Neuron (in vitro differentiated cells): ENCODE measurements around the gene CNP.
"Not testable (repeated sequence)": the region's sequence is repeated elsewhere in the genome, so short reads cannot be mapped to it uniquely, and the experiment has no call there.

Experiments used
- H2AFZ ChIP-seq: one replicate; pipeline ENCODE4 v1.6.1; 2013; ENCODE audit warnings: low read depth, mild to moderate bottlenecking, inconsistent platforms, low read length, moderate library complexity
- H3K27me3 ChIP-seq: one replicate; pipeline ENCODE4 v1.6.1; 2013; ENCODE audit warnings: low read length; ENCODE audit not compliant: insufficient read depth
- H3K36me3 ChIP-seq: one replicate; pipeline ENCODE4 v1.6.1; 2013; ENCODE audit warnings: low read length; ENCODE audit not compliant: insufficient read depth
- H3K4me1 ChIP-seq: one replicate; pipeline ENCODE4 v1.6.1; 2013; ENCODE audit warnings: low read length; ENCODE audit not compliant: insufficient read depth
- H3K4me3 ChIP-seq: 2 replicates; pipeline ENCODE4 v1.5.1; 2013; ENCODE audit warnings: mild to moderate bottlenecking, low read length, moderate library complexity
- H3K9me3 ChIP-seq: one replicate; pipeline ENCODE4 v1.6.1; 2013; ENCODE audit warnings: low read length

Gene CNP

DNA sequence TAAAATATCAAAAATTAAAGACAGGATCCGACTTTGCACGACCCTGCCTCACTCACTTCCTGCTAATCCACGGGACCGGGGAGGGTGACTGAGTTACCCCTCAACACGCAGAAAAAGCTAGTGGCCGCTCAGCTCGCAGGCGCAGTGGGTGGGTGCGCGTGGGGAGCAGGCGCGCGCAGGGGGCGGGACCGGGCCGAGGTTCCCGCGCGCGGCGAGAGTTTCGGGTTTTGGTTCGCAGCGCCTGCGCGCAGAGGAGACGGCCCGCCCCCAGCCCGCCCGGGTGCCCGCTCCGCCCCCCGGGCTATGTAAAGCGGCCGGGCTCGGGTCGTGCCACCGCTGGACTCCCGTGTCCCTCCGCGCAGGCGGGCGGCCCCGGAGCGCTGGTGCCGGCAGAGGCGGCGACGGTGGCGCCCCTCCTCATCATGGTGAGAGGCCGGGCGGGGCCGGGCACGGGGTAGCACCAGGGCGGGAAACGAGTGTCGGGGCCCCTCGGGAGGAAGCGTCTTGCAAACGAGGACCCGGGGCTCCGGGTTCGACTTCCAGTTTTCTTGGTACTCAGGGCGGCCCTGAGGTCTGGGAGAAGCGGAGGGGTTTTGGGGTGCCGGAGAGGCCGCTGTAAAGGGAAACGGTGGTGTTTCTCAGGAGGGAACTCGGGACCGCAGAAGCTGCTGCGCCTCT, at the start of gene CNP:
TSS of gene CNP (plus strand) at position 333 of the 678 bp plus-strand sequence. CDS start at position 423, 90 bp downstream.
- peak within 1 kb of the TSS; percentile 76 for H3K4me3 ChIP-seq
- peak within 1 kb of the TSS; percentile 11 for H2AFZ ChIP-seq
- no peaks in the 10 kb centered on the region for H3K27me3 ChIP-seq
- peaks cover 12% of the 10 kb centered on the region for H3K4me1 ChIP-seq
- H3K9me3 ChIP-seq, result peaks cover 7% of the 10 kb centered on the region
- peaks cover 29% of the 10 kb centered on the region for H3K36me3 ChIP-seq

GRCh38 chr17:41917192-41917591, 49.4 kb upstream of the CNP start:
- peaks cover 28% of the 10 kb centered on the region for H3K36me3 ChIP-seq
- H3K4me3 ChIP-seq, result peak overlapping the region; percentile 90
- H3K4me1 ChIP-seq, result peaks cover 24% of the 10 kb centered on the region
- no peak overlapping the region for H2AFZ ChIP-seq
- H3K9me3 ChIP-seq, result no peaks in the 10 kb centered on the region
- no peaks in the 10 kb centered on the region for H3K27me3 ChIP-seq

DNA sequence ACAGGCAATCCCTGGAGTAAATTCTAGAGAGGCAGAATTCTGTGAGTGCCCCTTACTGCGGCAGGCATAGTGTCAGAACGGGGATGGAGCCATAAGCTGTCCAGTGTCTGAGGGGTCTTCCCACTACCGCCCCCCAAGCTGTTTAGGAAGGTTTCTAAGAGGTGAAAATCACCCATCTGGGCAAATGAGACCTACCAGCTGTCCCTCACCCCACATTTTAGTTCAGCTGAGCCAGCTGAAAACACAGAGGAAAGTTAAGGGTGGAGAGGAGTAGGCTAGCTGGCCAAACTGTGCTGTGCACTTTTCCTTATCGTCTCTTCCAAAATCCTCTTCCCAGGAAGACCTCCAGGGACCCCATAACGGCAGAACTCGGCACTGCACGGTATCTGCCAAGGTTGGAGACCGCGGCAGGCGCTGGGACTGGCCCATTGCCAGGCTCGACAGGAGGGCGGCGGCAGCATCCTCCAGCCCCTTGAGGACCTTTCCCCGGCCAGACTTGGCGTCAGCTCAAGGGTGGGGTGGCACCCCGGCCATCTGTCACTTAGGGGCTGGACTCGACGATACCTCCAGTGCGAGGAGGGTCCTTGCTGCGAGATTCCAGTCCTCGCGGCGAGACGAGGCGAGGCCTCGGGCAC, 48.8 kb upstream of the CNP start:
- H3K9me3 ChIP-seq, result no peaks in the 10 kb centered on the region
- H3K4me3 ChIP-seq, result peak overlapping the region; percentile 90
- no peaks in the 10 kb centered on the region for H3K27me3 ChIP-seq
- peaks cover 22% of the 10 kb centered on the region for H3K36me3 ChIP-seq
- H3K4me1 ChIP-seq, result peaks cover 24% of the 10 kb centered on the region
- H2AFZ ChIP-seq, result no peak overlapping the region

DNA sequence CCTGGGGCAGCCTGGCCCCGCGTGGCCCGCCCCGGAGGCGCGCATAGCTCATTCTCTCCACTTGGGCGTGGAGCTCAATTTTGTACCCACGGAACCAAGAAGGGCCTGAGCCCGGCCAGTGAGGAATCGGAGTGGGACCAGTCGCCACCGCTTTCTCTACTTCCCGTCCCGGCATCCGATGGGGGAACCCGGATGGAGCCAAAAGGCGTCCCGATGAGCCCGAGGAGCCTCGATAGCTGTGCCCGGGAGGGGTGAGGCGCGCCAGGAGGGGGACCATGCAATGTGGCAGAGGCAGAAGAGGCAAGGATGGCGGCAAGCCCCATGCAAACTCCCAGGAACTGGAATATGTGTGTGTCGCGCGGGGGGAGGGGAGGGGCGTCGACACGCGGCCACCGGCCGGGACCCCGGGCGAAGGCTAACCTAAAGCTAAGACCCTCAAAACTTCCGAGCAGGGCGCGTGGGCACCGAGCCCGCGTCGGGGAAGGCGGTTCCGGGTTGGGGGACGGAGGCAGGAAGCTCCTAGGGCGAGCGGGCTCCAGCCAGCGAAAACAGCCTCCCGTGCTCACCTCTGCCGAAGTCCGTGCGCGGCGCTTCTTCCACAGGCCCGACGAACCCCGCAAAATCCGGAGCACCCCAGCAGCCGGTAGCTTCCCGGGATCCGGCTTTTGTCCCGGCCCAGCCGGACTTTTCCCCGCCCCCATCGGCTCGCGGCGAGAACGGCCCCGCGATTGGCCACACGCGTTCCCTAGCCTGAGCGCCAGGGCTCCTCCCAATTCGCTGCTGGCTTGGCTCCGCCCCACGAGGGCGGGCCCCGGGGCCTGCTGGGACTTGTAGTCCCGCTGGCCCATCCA, 48.1 kb upstream of the CNP start, which contains the start of gene ACLY:
TSS of gene ACLY (minus strand) at position 638 of the 851 bp plus-strand sequence. CDS start 5,078 bp downstream, outside the sequence.
- Histone ChIP-seq H3K36me3 (peaks cover 14% of the 10 kb centered on the region), H2AFZ (peak within 1 kb of the TSS; percentile 81), H3K4me3 (peak within 1 kb of the TSS; percentile 90), H3K27me3 (no peaks in the 10 kb centered on the region), H3K9me3 (no peaks in the 10 kb centered on the region), H3K4me1 (peaks cover 24% of the 10 kb centered on the region)

DNA sequence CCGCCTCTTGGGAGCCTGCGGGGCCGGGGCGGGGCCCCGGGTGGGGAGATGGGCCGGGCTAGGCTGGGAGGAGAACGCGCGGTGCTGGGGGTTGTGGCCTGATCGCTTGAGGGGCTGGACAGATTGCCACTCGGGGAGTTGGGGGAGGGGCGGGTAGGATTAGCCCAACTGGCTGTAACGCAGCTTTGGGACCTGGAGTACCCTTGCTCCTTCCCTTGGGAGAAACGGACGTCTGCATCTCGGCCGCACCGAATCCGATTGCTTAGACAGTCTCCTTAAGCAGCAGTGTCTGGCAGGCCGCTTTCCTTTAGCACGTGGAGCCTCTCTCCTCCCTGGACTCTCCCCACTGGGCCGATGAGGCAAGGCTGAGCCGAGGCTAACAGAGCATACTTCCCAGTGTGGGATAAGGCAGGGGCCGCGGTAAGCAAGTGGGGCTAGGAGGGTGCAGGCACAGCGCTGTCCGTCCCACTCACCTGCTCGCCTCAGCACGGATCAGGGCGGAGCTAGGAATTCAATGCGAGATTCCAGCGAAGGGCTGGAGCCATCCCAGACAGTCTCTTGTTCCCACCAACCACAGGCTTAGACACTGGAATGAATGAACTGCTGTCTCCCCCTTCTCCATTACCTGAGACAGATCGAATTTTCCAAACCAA, 47.3 kb upstream of the CNP start:
- Histone ChIP-seq H2AFZ (peak overlapping the region; percentile 81), H3K9me3 (no peaks in the 10 kb centered on the region), H3K36me3 (peaks cover 8% of the 10 kb centered on the region), H3K27me3 (no peaks in the 10 kb centered on the region), H3K4me1 (peaks cover 24% of the 10 kb centered on the region), H3K4me3 (peak overlapping the region; percentile 82)

GRCh38 chr17:41919840-41920579, 46.6 kb upstream of the CNP start:
- Histone ChIP-seq H3K9me3 (no peaks in the 10 kb centered on the region), H3K27me3 (no peaks in the 10 kb centered on the region), H3K4me3 (peak overlapping the region; percentile 82), H2AFZ (no peak overlapping the region), H3K36me3 (peaks cover 8% of the 10 kb centered on the region), H3K4me1 (peaks cover 19% of the 10 kb centered on the region)

- Histone ChIP-seq H3K4me3 (no peak overlapping the region), H2AFZ (no peak overlapping the region), H3K4me1 (peaks cover 19% of the 10 kb centered on the region), H3K9me3 (no peaks in the 10 kb centered on the region), H3K27me3 (no peaks in the 10 kb centered on the region), H3K36me3 (peaks cover 4% of the 10 kb centered on the region)
Measured at GRCh38 chr17:41920580-41920955, 46.0 kb upstream of the CNP start.

- Histone ChIP-seq H3K27me3 (no peaks in the 10 kb centered on the region), H3K9me3 (no peaks in the 10 kb centered on the region), H3K36me3 (no peaks in the 10 kb centered on the region), H3K4me3 (no peak overlapping the region), H2AFZ (no peak overlapping the region), H3K4me1 (peaks cover 11% of the 10 kb centered on the region)
Measured at GRCh38 chr17:41925991-41926590, 40.5 kb upstream of the CNP start.

DNA sequence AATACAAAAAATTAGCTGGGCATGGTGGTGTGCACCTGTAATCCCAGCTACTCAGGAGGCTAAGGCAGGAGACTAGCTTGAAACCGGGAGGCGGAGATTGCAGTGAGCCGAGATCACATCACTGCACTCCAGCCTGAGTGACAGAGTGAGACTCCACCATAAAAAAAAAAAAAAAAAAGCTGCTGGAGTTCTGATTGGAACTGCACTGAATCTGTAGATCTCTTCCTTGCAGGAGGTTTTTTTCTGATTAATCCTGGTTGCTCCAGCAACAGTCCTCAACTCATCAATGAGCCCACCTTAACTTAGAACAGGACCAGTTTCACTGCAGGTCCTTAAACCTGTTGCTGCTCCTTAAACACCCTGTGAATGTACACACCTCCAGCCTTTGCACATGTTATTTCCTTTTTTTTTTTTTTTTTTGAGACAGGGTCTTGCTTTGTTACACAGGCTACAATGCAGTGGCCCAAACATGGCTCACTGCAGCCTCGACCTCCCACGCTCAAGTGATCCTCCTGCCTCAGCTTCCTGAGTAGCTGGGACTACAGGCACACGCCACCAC, 37.8 kb upstream of the CNP start:
- H3K4me1 ChIP-seq, result peaks cover 14% of the 10 kb centered on the region
- H3K4me3 ChIP-seq, result no peak overlapping the region
- no peaks in the 10 kb centered on the region for H3K27me3 ChIP-seq
- H3K36me3 ChIP-seq, result no peaks in the 10 kb centered on the region
- no peaks in the 10 kb centered on the region for H3K9me3 ChIP-seq
- no peak overlapping the region for H2AFZ ChIP-seq

GRCh38 chr17:41930009-41930832, 36.4 kb upstream of the CNP start, which contains the start of gene ODAD4:
TSS of gene ODAD4 (plus strand) at chr17:41930617. CDS start at chr17:41930724, 107 bp downstream.
- H3K9me3 ChIP-seq, result no peaks in the 10 kb centered on the region

DNA sequence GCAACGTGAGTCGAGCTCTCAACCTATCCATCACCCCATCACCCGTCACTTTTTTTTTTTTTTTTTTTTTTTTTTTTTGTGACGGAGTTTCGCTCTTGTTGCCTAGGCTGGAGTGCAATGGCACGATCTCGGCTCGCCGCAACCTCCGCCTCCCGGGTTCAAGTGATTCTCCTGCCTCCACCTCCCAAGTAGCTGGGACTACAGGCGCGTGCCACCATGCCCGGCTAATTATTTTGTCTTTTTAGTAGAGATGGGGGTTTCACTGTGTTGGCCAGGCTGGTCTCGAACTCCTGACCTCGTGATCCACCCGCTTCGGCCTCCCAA, 35.8 kb upstream of the CNP start:
- peak overlapping the region; percentile 63 for H3K4me3 ChIP-seq
- H3K36me3 ChIP-seq, result peaks cover 11% of the 10 kb centered on the region
- H3K4me1 ChIP-seq, result peaks cover 14% of the 10 kb centered on the region
- not testable (repeated sequence) for H3K9me3 ChIP-seq, H3K27me3 ChIP-seq
- peak overlapping the region; percentile 85 for H2AFZ ChIP-seq

More at GRCh38 chr17:41930009-41930832, 36.4 kb upstream of the CNP start, which contains the start of gene ODAD4:
- no peaks in the 10 kb centered on the region for H3K27me3 ChIP-seq
- H3K4me3 ChIP-seq, result peak within 1 kb of the TSS; percentile 63
- peaks cover 14% of the 10 kb centered on the region for H3K4me1 ChIP-seq
- peaks cover 5% of the 10 kb centered on the region for H3K36me3 ChIP-seq
- peak within 1 kb of the TSS; percentile 85 for H2AFZ ChIP-seq
